GM12878 (cell line): ENCODE results near the gene GALNT16. TPM values are rescaled to one million over a fixed set of nuclear protein-coding genes. Genes with fewer than 3 reads are reported as not detected.

Source experiments
- ATAC-seq: fragments of 200-7000 bp; cut with Tn5 transposase; 3 replicates; pipeline ENCODE4 v1.9.1; 2020; ENCODE audit warnings: mild to moderate bottlenecking, moderate library complexity
- BruUV-seq: library from RNA; stranded (reverse); fragments of 400-500 nt; replicated peaks from 2 replicates; lab custom pipeline; 2021; lab: Mats Ljungman, UMichigan
- CTCF ChIA-PET: fragments of 300-600 bp; sonication (Branson Sonifier 250); formaldehyde crosslinking; extraction: SDS; loops from one replicate; lab custom pipeline; 2021; ENCODE audit warnings: inconsistent platforms; lab: Yijun Ruan, JAX
- POLR2A ChIA-PET: fragments of 350-600 bp; formaldehyde crosslinking; extraction: SDS; loops from one replicate; lab custom pipeline; 2021; ENCODE audit warnings: inconsistent platforms; lab: Charles Lee
- RAD21 ChIA-PET: fragments of 300-600 bp; sonication (Branson Sonifier 250); formaldehyde crosslinking; loops from one replicate; lab custom pipeline; 2023; ENCODE audit warnings: antibody characterized with exemption; ENCODE audit not compliant: unreplicated experiment; lab: Charles Lee
- SMC1A ChIA-PET: fragments of 300-600 bp; sonication (Branson Sonifier 250); formaldehyde crosslinking; loops from one replicate; lab custom pipeline; 2023; ENCODE audit not compliant: unreplicated experiment, uncharacterized antibody; lab: Charles Lee
- DNase-seq: peaks from one replicate; pipeline ENCODE4 v3.0.0-alpha.2; 2011; ENCODE audit warnings: low read depth, low spot score
- FAIRE-seq: peaks from 3 replicates; lab custom pipeline; 2011; peaks lifted over from hg19 to GRCh38; lab: Jason Lieb, UNC
- H2AFZ ChIP-seq: 2 replicates; pipeline ENCODE4 v1.6.0; 2011; ENCODE audit warnings: low read depth, low read length, control low read depth; ENCODE audit not compliant: control insufficient read depth
- H3K27ac ChIP-seq: 2 replicates; pipeline ENCODE4 v1.5.1; 2011; ENCODE audit warnings: control low read depth; ENCODE audit not compliant: control insufficient read depth, insufficient read depth
- H3K27me3 ChIP-seq, 2 experiments: replicated peaks in 1 of 2; 2 replicates each; pipeline versions ENCODE4 v1.6.0 to v1.6.1; 2011; ENCODE audit warnings: low read length in 1 of 2; ENCODE audit not compliant: control insufficient read depth in 2 of 2, insufficient read depth in 2 of 2
- H3K36me3 ChIP-seq, 2 experiments: 2 replicates each; pipeline ENCODE4 v1.5.1; 2011; ENCODE audit warnings: low read length in 1 of 2; ENCODE audit not compliant: control insufficient read depth in 2 of 2, insufficient read depth in 2 of 2
- H3K4me1 ChIP-seq: 2 replicates; pipeline ENCODE4 v1.6.1; 2011; ENCODE audit warnings: mild to moderate bottlenecking, low read length, moderate library complexity, mixed read lengths; ENCODE audit not compliant: control insufficient read depth, insufficient read depth
- H3K4me2 ChIP-seq: 2 replicates; pipeline ENCODE4 v1.6.0; 2011; ENCODE audit warnings: control low read depth; ENCODE audit not compliant: control insufficient read depth, insufficient read depth
- H3K4me3 ChIP-seq: fragments of 200-600 bp; sonication (generic); 2 replicates; pipeline ENCODE4 v1.5.1; 2016
- H3K79me2 ChIP-seq: 2 replicates; pipeline ENCODE4 v1.6.0; 2011; ENCODE audit warnings: low read length; ENCODE audit not compliant: control insufficient read depth, insufficient read depth
- H3K9ac ChIP-seq: 2 replicates; pipeline ENCODE4 v1.8.0; 2011; ENCODE audit warnings: low read length, control low read depth, mixed read lengths; ENCODE audit not compliant: control insufficient read depth, insufficient read depth
- H3K9me3 ChIP-seq: replicated peaks from 3 replicates; pipeline ENCODE4 v1.5.1; 2011; ENCODE audit warnings: mild to moderate bottlenecking, low read length; ENCODE audit not compliant: control insufficient read depth, insufficient read depth
- H4K20me1 ChIP-seq: 2 replicates; pipeline ENCODE4 v1.6.0; 2011; ENCODE audit not compliant: control insufficient read depth, insufficient read depth
- CHD4 ChIP-seq: fragments of 200-600 bp; sonication (generic); IDR thresholded peaks from 2 replicates; pipeline ENCODE4 v1.6.1; 2016; ENCODE audit warnings: mild to moderate bottlenecking
- EP300 ChIP-seq, 2 experiments: fragments of 150-350 bp in 1 of 2; IDR thresholded peaks; 2 replicates each; pipeline ENCODE4 v1.6.1; 2011 to 2012; ENCODE audit warnings: low read depth in 2 of 2, low read length in 2 of 2, borderline replicate concordance in 1 of 2, improper control_type of control experiment in 1 of 2, inconsistent platforms in 1 of 2; ENCODE audit not compliant: control insufficient read depth in 1 of 2
- JUND ChIP-seq: IDR thresholded peaks from 2 replicates; pipeline ENCODE4 v1.6.1; 2012; ENCODE audit warnings: low read depth, mild to moderate bottlenecking, low read length, improper control_type of control experiment, moderate library complexity
- LARP7 ChIP-seq: fragments of 450-650 bp; IDR thresholded peaks from 2 replicates; pipeline ENCODE4 v1.6.1; 2017; ENCODE audit warnings: mild to moderate bottlenecking
- MEF2B ChIP-seq: fragments of 450-650 bp; IDR thresholded peaks from 2 replicates; pipeline ENCODE4 v1.6.1; 2018; ENCODE audit warnings: mild to moderate bottlenecking, moderate library complexity; ENCODE audit not compliant: partially characterized antibody, poor library complexity, severe bottlenecking
- SIN3A ChIP-seq: IDR thresholded peaks from 2 replicates; pipeline ENCODE4 v1.6.1; 2012; ENCODE audit warnings: low read depth, low read length, improper control_type of control experiment
- TCF3 ChIP-seq: IDR thresholded peaks from 2 replicates; pipeline ENCODE4 v1.6.1; 2012; ENCODE audit warnings: low read depth, mild to moderate bottlenecking, low read length, borderline replicate concordance; ENCODE audit not compliant: insufficient read depth
- WGBS: methylation state at CpG from one replicate; pipeline ENCODE4 v1.1.6; 2016; ENCODE audit warnings: low lambda C conversion rate; ENCODE audit not compliant: insufficient replicate concordance, insufficient coverage; ENCODE audit errors: missing lambda C conversion rate; 5-methylcytosine and 5-hydroxymethylcytosine counted together
- in situ Hi-C: fragments of 300-500 bp; cut with MboI; formaldehyde crosslinking; loops from 9 replicates; pipeline ENCODE4 v1.14.3; 2018; ENCODE audit warnings: mixed read lengths
- intact Hi-C: fragments of 100-400 bp; cut with micrococcal nuclease; formaldehyde crosslinking; loops from one replicate; pipeline ENCODE4 v1.14.2; 2022; ENCODE audit not compliant: unreplicated experiment
- polyA plus RNA-seq, 11 experiments: library from polyadenylated mRNA; depleted of rRNA in 4 of 11; unstranded in 6 of 11; stranded (reverse) in 5 of 11; fragments of >200 nt; fragmentation: Nextera tagmentation in 4 of 11; fragmentation: Illumina TruSeq in 1 of 11; extraction: Ambion mirVana in 4 of 11; extraction: Trizol in 1 of 11; gene quantifications; 1 replicate in 1 of 11; 2 replicates in 10 of 11; pipeline versions ENCODE4 v1.2.1 to v1.2.3, GENCODE V29; 2011 to 2016; ENCODE audit warnings: inconsistent platforms in 2 of 11, missing spikeins in 2 of 11, low read depth in 1 of 11
- total RNA-seq, 4 experiments: library from RNA; depleted of rRNA in 3 of 4; stranded (reverse); fragments of >200 nt in 3 of 4; fragmentation: Illumina TruSeq in 1 of 4; extraction: Trizol in 1 of 4; gene quantifications; 2 replicates each; pipeline versions ENCODE4 v1.2.1 to v1.2.3, GENCODE V29; 2013 to 2021
- TF ChIP-seq, protein P1 (sequence below): IDR thresholded peaks from 2 replicates; pipeline ENCODE4 v1.6.1; 2012; ENCODE audit warnings: low read depth, low read length, improper control_type of control experiment
- TF ChIP-seq, protein P2 (sequence below): fragments of 450-650 bp; IDR thresholded peaks from 2 replicates; pipeline ENCODE4 v1.6.1; 2014; ENCODE audit warnings: mild to moderate bottlenecking
- TF ChIP-seq, protein P3 (sequence below): IDR thresholded peaks from 2 replicates; pipeline ENCODE4 v1.6.1; 2011; ENCODE audit warnings: low read depth, mild to moderate bottlenecking, low read length, moderate library complexity, borderline replicate concordance; ENCODE audit errors: extremely low read depth

Gene GALNT16
- total and polyA plus RNA-seq, 10 of the 15 experiments (the other 5 are each of a cell fraction or from before 2014, with no cell fraction given) = under 0.01 to 0.08 (median 0.03) TPM; not detected in 3

DNA sequence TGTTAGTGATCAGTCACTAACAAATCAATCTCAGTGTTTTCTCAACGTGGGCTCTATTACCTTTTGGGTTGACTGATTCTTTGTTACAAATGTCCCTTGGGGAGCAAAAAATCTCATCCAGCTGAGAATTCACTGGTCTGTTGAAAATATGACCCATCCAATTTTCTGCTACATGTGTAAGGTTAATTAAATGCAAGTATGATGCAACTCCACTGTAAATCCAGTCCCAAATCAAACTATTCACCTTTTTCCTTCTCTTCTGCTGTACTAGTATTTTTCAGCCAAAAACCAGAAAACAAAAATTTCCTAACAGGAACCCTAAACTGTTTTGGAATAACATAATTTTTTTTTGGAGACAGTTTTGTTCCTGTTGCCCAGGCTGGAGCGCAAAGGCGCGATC is 136.0 kb downstream of the GALNT16 start:
- CTCF ChIA-PET = interaction anchor here (1.1 to 1.6 kb wide), 4 partner anchors 12 to 121 kb away, joined by 3 to 6 read pairs (median 3); no protein-coding TSS in a partner anchor
- DNase-seq (no peak), ATAC-seq (no peak), FAIRE-seq (no peak)
- Histone ChIP-seq H3K4me3 (peak overlapping the region; percentile 98; the same call in 1 of the 2 replicates), H3K36me3 (peaks cover 4 to 30% of the 10 kb centered on the region in 2 experiments), H3K9me3 (no peaks in the 10 kb centered on the region), H2AFZ (no peak overlapping the region), H3K27me3 (no peaks in the 10 kb centered on the region), H3K79me2 (peaks cover 95% of the 10 kb centered on the region), H3K9ac (peak overlapping the region; percentile 3), H3K4me2 (peak overlapping the region; percentile 86), H3K4me1 (peaks cover 27% of the 10 kb centered on the region), H3K27ac (peak overlapping the region; percentile 32), H4K20me1 (no peaks in the 10 kb centered on the region)
- no TSS peak for BruUV-seq
- WGBS = 77% methylated on average over 4 of the region's 4 CpGs
- RAD21 ChIA-PET = interaction anchor here (1.0 to 11.7 kb wide), 7 partner anchors 9 to 64 kb away, joined by 4 to 143 read pairs (median 13); no protein-coding TSS in a partner anchor
- SMC1A ChIA-PET = interaction anchor here (0.9 to 4.4 kb wide), 14 partner anchors 8 to 67 kb away, joined by 3 to 24 read pairs (median 8); no protein-coding TSS in a partner anchor
- in situ Hi-C loops = no loop called here
- TF ChIP-seq JUND (no peak), MEF2B (peak; percentile 39)
- POLR2A ChIA-PET = interaction anchor here (0.7 to 7.1 kb wide), 3 partner anchors 10 to 46 kb away, joined by 3 to 100 read pairs (median 22); no protein-coding TSS in a partner anchor
- intact Hi-C loops = loop anchor here (10.0 kb wide), 1 partner anchor 219 kb away; the partner anchor contains the start of gene SUSD6

DNA sequence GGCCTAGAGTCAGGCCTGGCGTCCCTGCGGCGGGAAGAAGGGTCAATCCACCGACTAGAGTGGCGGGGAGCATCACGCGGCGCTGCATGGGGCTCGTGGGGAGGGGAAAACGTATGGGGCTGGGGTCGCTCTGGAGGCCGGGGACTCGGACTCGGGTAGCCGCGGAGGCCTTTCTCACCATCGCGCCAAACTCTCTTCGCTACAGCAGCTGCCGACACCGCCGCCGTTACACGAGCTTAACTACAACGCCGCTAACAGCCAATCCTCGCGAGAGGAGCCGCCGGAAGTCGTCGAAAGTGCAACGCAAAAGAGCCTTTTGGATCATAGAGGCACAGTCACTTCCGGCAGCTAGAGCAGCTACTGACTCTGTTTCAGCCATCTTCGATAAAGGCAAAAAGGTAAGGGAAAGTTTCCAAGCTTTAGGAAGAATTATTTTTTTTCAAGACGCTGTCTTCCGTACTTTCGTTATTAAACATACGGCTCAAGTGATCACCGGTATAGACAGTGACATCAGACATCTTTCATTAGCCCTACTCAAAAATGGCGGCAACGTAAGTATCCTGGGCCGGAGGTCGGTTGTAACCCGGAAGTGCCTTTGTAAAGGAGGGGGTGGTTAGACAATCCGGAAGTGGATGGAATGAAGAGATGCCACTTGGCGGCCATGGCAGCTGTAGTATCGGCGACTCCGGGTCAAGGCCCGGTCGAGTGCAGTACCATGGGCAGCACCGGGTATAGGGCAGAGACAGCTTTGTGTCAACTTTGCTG is 138.3 kb downstream of the GALNT16 start, which contains the start of the genes ERH and SLC39A9:
TSS of gene ERH (minus strand) at position 247 of the 765 bp plus-strand sequence. CDS start at position 181, 66 bp downstream.
TSS of gene SLC39A9 (plus strand) at position 640 of the 765 bp plus-strand sequence. CDS start 678 bp downstream, outside the sequence.
- SMC1A ChIA-PET = interaction anchor here (0.7 to 4.4 kb wide), 14 partner anchors 12 to 368 kb away, joined by 3 to 24 read pairs (median 6); partner anchors contain the start of gene SRSF5
- Histone ChIP-seq H3K9ac (peak within 1 kb of the TSS; percentile 98), H3K4me2 (peak within 1 kb of the TSS; percentile 96), H3K27ac (peak within 1 kb of the TSS; percentile 90), H4K20me1 (no peaks in the 10 kb centered on the region), H3K4me1 (peaks cover 16% of the 10 kb centered on the region), H3K9me3 (no peaks in the 10 kb centered on the region; the same call in 2 of the 3 replicates), H3K27me3 (no peaks in the 10 kb centered on the region), H3K36me3 (peaks cover 4 to 19% of the 10 kb centered on the region in 2 experiments; a peak in 3 of 4 replicates), H3K4me3 (peak within 1 kb of the TSS; percentile 98), H2AFZ (peak within 1 kb of the TSS; percentile 98), H3K79me2 (peaks cover 94% of the 10 kb centered on the region)
- POLR2A ChIA-PET = interaction anchor here (1.0 to 7.1 kb wide), 8 partner anchors 14 to 149 kb away, joined by 3 to 100 read pairs (median 4); no protein-coding TSS in a partner anchor
- ATAC-seq (peak; percentile 85), DNase-seq (peak; percentile 97), FAIRE-seq (peak; percentile 84)
- RAD21 ChIA-PET = interaction anchor here (0.8 to 11.7 kb wide), 11 partner anchors 10 to 155 kb away, joined by 3 to 143 read pairs (median 6); no protein-coding TSS in a partner anchor
- BruUV-seq = no TSS peak
- in situ Hi-C loops (no loop called here), intact Hi-C loops (loop anchor here (1.0 to 10.0 kb wide), 2 partner anchors 62 to 217 kb away; partner anchors contain the start of gene SUSD6)
- 1% methylated on average over 52 of the region's 53 CpGs for WGBS
- CTCF ChIA-PET = interaction anchor here (1.0 to 2.9 kb wide), 10 partner anchors 11 to 156 kb away, joined by 3 to 15 read pairs (median 4); no protein-coding TSS in a partner anchor
- TF ChIP-seq CHD4 (no peak), SIN3A (peak; percentile 79; the same call in 1 of the 2 replicates), TCF3 (peak; percentile 66; the same call in 1 of the 2 replicates), EP300 (IDR thresholded peaks at IDR 0.05; ENCODE audit: borderline replicate concordance in 1 of 2, control insufficient read depth in 1 of 2, low read depth in 2 of 2, low read length in 2 of 2) (no peak), LARP7 (no peak)
- TF ChIP-seq, protein P1, sequence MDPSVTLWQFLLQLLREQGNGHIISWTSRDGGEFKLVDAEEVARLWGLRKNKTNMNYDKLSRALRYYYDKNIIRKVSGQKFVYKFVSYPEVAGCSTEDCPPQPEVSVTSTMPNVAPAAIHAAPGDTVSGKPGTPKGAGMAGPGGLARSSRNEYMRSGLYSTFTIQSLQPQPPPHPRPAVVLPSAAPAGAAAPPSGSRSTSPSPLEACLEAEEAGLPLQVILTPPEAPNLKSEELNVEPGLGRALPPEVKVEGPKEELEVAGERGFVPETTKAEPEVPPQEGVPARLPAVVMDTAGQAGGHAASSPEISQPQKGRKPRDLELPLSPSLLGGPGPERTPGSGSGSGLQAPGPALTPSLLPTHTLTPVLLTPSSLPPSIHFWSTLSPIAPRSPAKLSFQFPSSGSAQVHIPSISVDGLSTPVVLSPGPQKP = peak; percentile 52
- TF ChIP-seq, protein P2, sequence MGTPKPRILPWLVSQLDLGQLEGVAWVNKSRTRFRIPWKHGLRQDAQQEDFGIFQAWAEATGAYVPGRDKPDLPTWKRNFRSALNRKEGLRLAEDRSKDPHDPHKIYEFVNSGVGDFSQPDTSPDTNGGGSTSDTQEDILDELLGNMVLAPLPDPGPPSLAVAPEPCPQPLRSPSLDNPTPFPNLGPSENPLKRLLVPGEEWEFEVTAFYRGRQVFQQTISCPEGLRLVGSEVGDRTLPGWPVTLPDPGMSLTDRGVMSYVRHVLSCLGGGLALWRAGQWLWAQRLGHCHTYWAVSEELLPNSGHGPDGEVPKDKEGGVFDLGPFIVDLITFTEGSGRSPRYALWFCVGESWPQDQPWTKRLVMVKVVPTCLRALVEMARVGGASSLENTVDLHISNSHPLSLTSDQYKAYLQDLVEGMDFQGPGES = no peak
- TF ChIP-seq, protein P3, sequence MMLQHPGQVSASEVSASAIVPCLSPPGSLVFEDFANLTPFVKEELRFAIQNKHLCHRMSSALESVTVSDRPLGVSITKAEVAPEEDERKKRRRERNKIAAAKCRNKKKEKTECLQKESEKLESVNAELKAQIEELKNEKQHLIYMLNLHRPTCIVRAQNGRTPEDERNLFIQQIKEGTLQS = no peak
